Esophagus squamous epithelium (tissue), 5 donors: ENCODE results near the gene PTGS1. TPM values are rescaled to one million over a fixed set of nuclear protein-coding genes. Genes with fewer than 3 reads are reported as not detected.

Experiments
- DNase-seq: peaks from one replicate; lab custom pipeline; 2025; lab: John Stamatoyannopoulos, UW
- H3K27ac ChIP-seq, 4 donors: fragments of 200-600 bp; sonication (generic); one replicate each; pipeline ENCODE4 v1.5.1; 2016 to 2019; ENCODE audit warnings: mild to moderate bottlenecking in 1 of 4
- H3K27me3 ChIP-seq, 4 donors: fragments of 200-600 bp; sonication (generic); 1 replicate in 3 of 4; 2 replicates in 1 of 4; pipeline versions ENCODE4 v1.5.1 to v1.6.0; 2017 to 2021; ENCODE audit warnings: antibody characterized with exemption in 1 of 4
- H3K36me3 ChIP-seq, 3 donors: fragments of 200-600 bp; sonication (generic); one replicate each; pipeline ENCODE4 v1.5.1; 2016 to 2019
- H3K4me1 ChIP-seq, 3 donors: fragments of 200-600 bp; sonication (generic); one replicate each; pipeline ENCODE4 v1.5.1; 2017 to 2019
- H3K4me3 ChIP-seq, 4 donors: fragments of 200-600 bp; sonication (generic); 1 replicate in 3 of 4; 2 replicates in 1 of 4; pipeline ENCODE4 v1.5.1; 2016 to 2019; ENCODE audit warnings: mild to moderate bottlenecking in 2 of 4, moderate library complexity in 1 of 4
- H3K9me3 ChIP-seq, 3 donors: fragments of 200-600 bp; sonication (generic); one replicate each; pipeline ENCODE4 v1.5.1; 2016 to 2019
- CTCF ChIP-seq, 6 experiments: fragments of 450-650 bp in 4 of 6; fragments of 200-600 bp in 2 of 6; sonication (generic) in 2 of 6; IDR thresholded peaks; one replicate each; pipeline ENCODE4 v1.5.1; 2016 to 2019; ENCODE audit warnings: antibody characterized with exemption in 6 of 6, mild to moderate bottlenecking in 4 of 6, moderate library complexity in 4 of 6
- POLR2A ChIP-seq, 4 donors: fragments of 450-650 bp; IDR thresholded peaks; one replicate each; pipeline ENCODE4 v1.6.1; 2017; ENCODE audit warnings: antibody characterized with exemption in 4 of 4, mild to moderate bottlenecking in 4 of 4, moderate library complexity in 3 of 4
- WGBS, 2 donors: methylation state at CpG; one replicate each; pipeline ENCODE4 v1.1.5; 2018; 5-methylcytosine and 5-hydroxymethylcytosine counted together
- intact Hi-C: fragments of 100-400 bp; cut with DNase I; formaldehyde crosslinking; loops from one replicate; pipeline ENCODE4 v1.15.0; 2022
- total RNA-seq, 4 donors: library from RNA; depleted of rRNA; stranded (reverse); fragments of >200 nt; gene quantifications; one replicate each; pipeline ENCODE4 v1.1.0, GENCODE V29; 2016
- donor health status: DM: yes; HTN: yes; CAD: no.

PTGS1 gene
- total RNA-seq, 4 donors from 2014 or later: 15.6 to 36.1 (median 30.3) TPM

GRCh38 chr9:122346478-122347347, 24.1 kb upstream of the PTGS1 start:
- peak overlapping the region; percentile 40 to 62 (median 54) for H3K4me3 ChIP-seq
- TF ChIP-seq POLR2A (IDR thresholded peaks at IDR 0.05) (no peak), CTCF (IDR thresholded peaks at IDR 0.05) (peak in 1 of 6 experiments; percentile 12)
- peak overlapping the region; percentile 29 to 77 (median 47) for H3K27ac ChIP-seq
- DNase-seq: no peak
- intact Hi-C loops: no loop called here
- H3K36me3 ChIP-seq: no peaks in the 10 kb centered on the region
- 31 to 37% methylated on average over 4 to 12 of the region's 90 CpGs for WGBS, 2 donors
- H3K4me1 ChIP-seq: peaks cover 4 to 23% (median 14%) of the 10 kb centered on the region in 3 donors
- peaks cover 0 to 4% (median 0%) of the 10 kb centered on the region in 4 donors for H3K27me3 ChIP-seq
- no peaks in the 10 kb centered on the region for H3K9me3 ChIP-seq

- H3K9me3 ChIP-seq: peaks cover 0 to under 1% (median 0%) of the 10 kb centered on the region in 3 donors
- no peak for TF ChIP-seq POLR2A (IDR thresholded peaks at IDR 0.05)
- TF ChIP-seq CTCF (IDR thresholded peaks at IDR 0.05): no peak
- peaks cover 0 to 4% (median 0%) of the 10 kb centered on the region in 4 donors for H3K27me3 ChIP-seq
- H3K4me3 ChIP-seq: peak overlapping the region; percentile 40 to 62 (median 54)
- no peak for DNase-seq
- intact Hi-C loops: no loop called here
- no peaks in the 10 kb centered on the region for H3K36me3 ChIP-seq
- WGBS, 2 donors: 33 to 36% methylated on average over 10 to 14 of the region's 16 CpGs
- H3K4me1 ChIP-seq: peaks cover 4 to 23% (median 14%) of the 10 kb centered on the region in 3 donors
- H3K27ac ChIP-seq: peak overlapping the region; percentile 17 to 77 (median 47)
These were observed 23.2 kb upstream of the PTGS1 start for GRCh38 chr9:122347348-122348287.

GRCh38 chr9:122348288-122348777, 22.5 kb upstream of the PTGS1 start:
- intact Hi-C loops: no loop called here
- Histone ChIP-seq H3K4me1 (peaks cover 4 to 23% (median 14%) of the 10 kb centered on the region in 3 donors), H3K9me3 (peaks cover 0 to 7% (median 5%) of the 10 kb centered on the region in 3 donors), H3K27ac (peak overlapping the region in 2 of 4 donors; percentile 19 to 77), H3K4me3 (no peak overlapping the region), H3K27me3 (peaks cover 0 to 4% (median 0%) of the 10 kb centered on the region in 4 donors), H3K36me3 (no peaks in the 10 kb centered on the region)
- 79 to 81% methylated on average over 9 to 12 of the region's 12 CpGs for WGBS, 2 donors
- no peak for TF ChIP-seq CTCF (IDR thresholded peaks at IDR 0.05)
- no peak for TF ChIP-seq POLR2A (IDR thresholded peaks at IDR 0.05)
- no peak for DNase-seq

GRCh38 chr9:122348791-122349190, 22.0 kb upstream of the PTGS1 start:
- Histone ChIP-seq H3K4me1 (peaks cover 4 to 23% (median 14%) of the 10 kb centered on the region in 3 donors), H3K27me3 (peaks cover 0 to 4% (median 0%) of the 10 kb centered on the region in 4 donors), H3K9me3 (peaks cover 0 to 7% (median 5%) of the 10 kb centered on the region in 3 donors), H3K27ac (peak overlapping the region in 1 of 4 donors; percentile 19), H3K4me3 (no peak overlapping the region), H3K36me3 (no peaks in the 10 kb centered on the region)
- TF ChIP-seq POLR2A (IDR thresholded peaks at IDR 0.05) (no peak), CTCF (IDR thresholded peaks at IDR 0.05) (no peak)
- WGBS, 2 donors: 53 to 63% methylated on average over 2 of the region's 2 CpGs
- intact Hi-C loops: no loop called here
- DNase-seq: no peak
